Brain microvascular endothelial cell (primary cell): Measurements from ENCODE around the gene LRRC71.

Experiments used
- DNase-seq: peaks from one replicate; pipeline ENCODE4 v3.0.0-alpha.2; 2020
- H3K27ac ChIP-seq: fragments of 250-450 bp; sonication (Bioruptor Pico); 2 replicates; pipeline ENCODE4 v1.5.1; 2020; ENCODE audit warnings: mild to moderate bottlenecking, moderate library complexity
- H3K27me3 ChIP-seq: fragments of 250-450 bp; sonication (Bioruptor Pico); replicated peaks from 2 replicates; pipeline ENCODE4 v1.5.1; 2020; ENCODE audit warnings: mild to moderate bottlenecking
- H3K36me3 ChIP-seq: fragments of 250-450 bp; sonication (Bioruptor Pico); replicated peaks from 2 replicates; pipeline ENCODE4 v1.5.1; 2020; ENCODE audit warnings: mild to moderate bottlenecking
- H3K4me3 ChIP-seq: 2 replicates; pipeline ENCODE4 v1.5.1; 2011; ENCODE audit warnings: low read depth, mild to moderate bottlenecking, control low read depth, low read length, moderate library complexity
- in situ Hi-C: cut with HindIII; loops from 2 replicates; pipeline ENCODE4 v1.10.0; 2017; ENCODE audit warnings: low sequenced_read_pairs, low pct_ligation_motif_present
- TF ChIP-seq, protein P1 (sequence below): IDR thresholded peaks from 2 replicates; pipeline ENCODE4 v1.5.1; 2011; ENCODE audit warnings: low read depth, mild to moderate bottlenecking, moderate library complexity, low read length, control low read depth, inconsistent platforms; ENCODE audit errors: missing control alignments

Gene LRRC71

DNA sequence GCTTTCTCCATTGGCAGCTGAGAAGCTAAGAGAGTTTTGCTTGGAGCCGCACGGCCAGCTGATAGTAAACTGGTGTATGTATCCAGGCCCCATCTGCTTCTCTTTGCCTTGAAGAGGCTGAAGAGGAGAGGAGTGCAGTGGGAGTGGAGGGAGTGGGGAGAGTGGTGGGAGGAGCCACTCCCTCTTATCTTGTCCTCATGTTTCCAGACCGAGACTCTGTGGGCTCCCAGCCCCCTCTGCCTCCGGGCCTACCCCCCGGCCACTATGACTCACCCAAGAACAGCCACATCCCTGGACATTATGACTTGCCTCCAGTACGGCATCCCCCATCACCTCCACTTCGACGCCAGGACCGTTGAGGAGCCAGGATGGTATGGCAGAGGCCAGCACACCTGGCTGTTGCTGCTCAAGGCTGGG is 6.0 kb upstream of the LRRC71 start:
- peak; percentile 84 for DNase-seq
- Histone ChIP-seq H3K4me3 (no peak overlapping the region), H3K27ac (no peak overlapping the region), H3K36me3 (peaks cover 29% of the 10 kb centered on the region), H3K27me3 (no peaks in the 10 kb centered on the region)
- TF ChIP-seq, protein P1, sequence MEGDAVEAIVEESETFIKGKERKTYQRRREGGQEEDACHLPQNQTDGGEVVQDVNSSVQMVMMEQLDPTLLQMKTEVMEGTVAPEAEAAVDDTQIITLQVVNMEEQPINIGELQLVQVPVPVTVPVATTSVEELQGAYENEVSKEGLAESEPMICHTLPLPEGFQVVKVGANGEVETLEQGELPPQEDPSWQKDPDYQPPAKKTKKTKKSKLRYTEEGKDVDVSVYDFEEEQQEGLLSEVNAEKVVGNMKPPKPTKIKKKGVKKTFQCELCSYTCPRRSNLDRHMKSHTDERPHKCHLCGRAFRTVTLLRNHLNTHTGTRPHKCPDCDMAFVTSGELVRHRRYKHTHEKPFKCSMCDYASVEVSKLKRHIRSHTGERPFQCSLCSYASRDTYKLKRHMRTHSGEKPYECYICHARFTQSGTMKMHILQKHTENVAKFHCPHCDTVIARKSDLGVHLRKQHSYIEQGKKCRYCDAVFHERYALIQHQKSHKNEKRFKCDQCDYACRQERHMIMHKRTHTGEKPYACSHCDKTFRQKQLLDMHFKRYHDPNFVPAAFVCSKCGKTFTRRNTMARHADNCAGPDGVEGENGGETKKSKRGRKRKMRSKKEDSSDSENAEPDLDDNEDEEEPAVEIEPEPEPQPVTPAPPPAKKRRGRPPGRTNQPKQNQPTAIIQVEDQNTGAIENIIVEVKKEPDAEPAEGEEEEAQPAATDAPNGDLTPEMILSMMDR: no peak
- in situ Hi-C loops: no loop called here

DNA sequence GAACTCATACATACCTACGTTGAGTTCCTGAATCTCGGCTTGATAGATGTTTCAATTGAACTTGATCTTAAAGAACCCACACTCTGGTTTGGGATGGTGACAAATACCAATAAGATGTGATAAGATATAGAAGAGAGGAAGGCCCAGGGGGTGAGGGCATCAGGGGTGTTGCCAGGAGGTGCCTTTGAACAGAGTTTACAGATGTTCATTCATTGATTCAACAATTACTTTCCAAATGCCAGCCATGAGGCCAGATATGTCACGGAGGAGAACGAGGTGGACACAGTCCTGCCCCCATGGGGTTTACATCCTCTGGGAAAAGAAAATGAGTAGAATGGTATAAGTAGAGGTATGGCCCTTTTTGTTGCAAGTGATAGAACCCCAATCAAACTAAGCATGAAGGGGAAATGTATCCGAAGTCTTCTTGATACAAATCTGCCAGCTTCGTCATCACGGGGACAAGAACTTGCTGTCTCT is 659 bp downstream of the LRRC71 start:
- DNase-seq: no peak
- no peak overlapping the region for H3K4me3 ChIP-seq
- H3K36me3 ChIP-seq: no peaks in the 10 kb centered on the region
- in situ Hi-C loops: no loop called here
- H3K27ac ChIP-seq: no peak overlapping the region
- peaks cover 26% of the 10 kb centered on the region for H3K27me3 ChIP-seq
- TF ChIP-seq, protein P1: no peak

DNA sequence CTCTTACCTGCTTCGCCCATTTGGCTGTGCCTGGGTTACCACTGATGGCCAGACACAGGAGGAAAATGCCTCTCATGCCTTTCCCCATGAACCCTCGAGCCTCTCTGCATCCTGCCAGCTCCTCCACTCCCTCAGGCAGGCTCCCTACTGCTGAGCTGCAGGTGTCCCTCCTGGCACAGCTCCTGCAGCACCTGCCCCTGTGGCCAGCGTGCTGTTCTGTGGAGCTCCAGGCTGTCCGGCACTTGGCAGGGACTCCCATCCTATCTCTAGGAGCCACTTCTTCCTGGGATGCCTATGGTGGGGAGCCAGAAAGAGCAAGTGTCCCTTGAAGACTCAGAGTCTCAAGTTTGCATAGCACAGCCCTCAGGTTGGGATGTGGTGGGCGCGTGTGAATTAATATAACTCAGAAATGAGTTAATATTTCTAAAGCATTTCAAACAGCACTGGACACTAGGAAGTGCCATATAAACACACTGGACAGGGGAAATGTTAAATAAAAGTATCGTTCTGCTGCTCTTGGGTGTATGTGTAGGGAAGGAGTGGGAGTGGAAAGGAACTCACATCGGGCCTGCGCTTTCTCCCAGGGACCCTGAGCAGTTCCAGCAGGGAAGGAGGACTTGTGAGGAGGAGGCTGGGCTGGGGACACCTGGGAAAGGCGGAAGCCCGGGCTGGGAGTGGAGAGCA is 2.7 kb downstream of the LRRC71 start:
- no peak overlapping the region for H3K4me3 ChIP-seq
- DNase-seq: no peak
- TF ChIP-seq, protein P1: no peak
- H3K27me3 ChIP-seq: peaks cover 26% of the 10 kb centered on the region
- no peak overlapping the region for H3K27ac ChIP-seq
- no peaks in the 10 kb centered on the region for H3K36me3 ChIP-seq
- in situ Hi-C loops: no loop called here

DNA sequence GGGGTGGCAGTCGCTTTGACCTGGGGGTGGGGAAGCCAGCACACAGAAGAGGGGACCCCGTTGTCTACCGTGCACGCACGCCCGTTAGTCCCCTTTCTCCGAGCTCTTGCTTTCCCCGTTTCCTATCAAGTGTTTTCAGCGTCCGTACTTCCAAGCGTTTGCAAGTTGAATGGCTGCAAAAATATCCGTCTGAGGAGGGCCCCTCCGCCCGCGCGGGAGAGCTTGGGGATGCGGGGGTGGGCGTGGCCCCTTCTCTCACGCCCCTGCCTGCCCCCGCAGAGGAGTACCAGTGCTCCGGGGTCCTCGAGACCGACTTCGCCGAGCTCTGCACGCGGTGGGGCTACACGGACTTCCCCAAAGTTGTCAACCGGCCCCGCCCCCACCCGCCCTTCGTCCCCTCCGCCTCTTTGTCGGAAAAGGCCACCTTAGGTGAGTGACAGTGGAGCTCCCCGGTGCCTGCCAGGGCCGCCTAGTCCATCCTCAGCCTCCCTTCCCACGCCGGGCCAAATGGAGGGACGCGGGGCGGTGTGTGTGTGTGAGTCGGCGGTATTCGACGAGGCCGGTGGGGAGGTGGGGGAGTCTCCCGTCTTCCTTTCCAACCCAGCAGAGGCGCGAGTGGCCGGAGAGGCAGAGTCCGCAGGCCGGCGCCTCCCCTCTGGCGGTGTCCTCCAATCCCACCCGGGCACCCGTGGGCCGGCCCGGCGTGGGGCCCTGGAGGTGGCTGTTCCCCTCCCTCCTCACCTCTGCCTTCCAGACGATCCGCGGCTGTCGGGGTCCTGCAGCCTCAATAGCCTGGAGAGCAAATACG is 3.4 kb downstream of the LRRC71 start:
- in situ Hi-C loops: no loop called here
- no peak overlapping the region for H3K27ac ChIP-seq
- DNase-seq: no peak
- no peak overlapping the region for H3K4me3 ChIP-seq
- no peaks in the 10 kb centered on the region for H3K36me3 ChIP-seq
- TF ChIP-seq, protein P1: no peak
- peaks cover 26% of the 10 kb centered on the region for H3K27me3 ChIP-seq

DNA sequence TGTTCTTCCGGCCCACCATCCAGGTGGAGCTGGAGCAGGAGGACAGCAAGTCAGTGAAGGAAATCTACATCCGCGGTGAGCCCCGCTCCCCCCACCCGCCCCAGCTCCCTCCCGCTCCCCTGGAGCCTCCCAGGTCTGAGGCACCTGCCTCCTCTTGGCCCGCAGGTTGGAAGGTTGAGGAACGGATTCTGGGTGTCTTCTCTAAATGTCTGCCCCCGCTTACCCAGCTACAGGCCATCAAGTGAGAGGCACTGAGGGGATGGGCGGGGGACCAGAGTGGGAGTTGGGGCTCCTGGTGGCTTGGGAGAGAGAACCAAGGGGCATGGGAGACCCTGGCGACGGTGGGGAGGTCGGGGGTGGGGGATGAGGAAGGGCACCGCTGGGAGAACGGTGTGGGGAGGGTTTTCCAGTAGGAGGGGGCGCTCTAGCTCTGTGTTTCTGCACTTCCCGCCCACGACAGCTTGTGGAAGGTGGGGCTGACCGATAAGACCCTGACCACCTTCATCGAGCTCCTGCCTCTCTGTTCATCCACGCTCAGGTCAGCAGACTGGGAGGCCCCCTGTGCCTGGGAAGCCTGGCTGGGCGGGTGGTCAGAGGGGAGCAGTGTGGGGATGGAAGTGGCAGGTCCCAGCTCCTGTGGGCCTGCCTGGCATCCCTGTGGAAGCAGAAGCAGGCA is 4.2 kb downstream of the LRRC71 start:
- Histone ChIP-seq H3K36me3 (no peaks in the 10 kb centered on the region), H3K4me3 (no peak overlapping the region), H3K27me3 (peaks cover 30% of the 10 kb centered on the region), H3K27ac (no peak overlapping the region)
- in situ Hi-C loops: no loop called here
- TF ChIP-seq, protein P1: no peak
- DNase-seq: no peak
